ENCODE measurements around the gene FLNB.

- TF ChIP-seq CTCF (IDR thresholded peaks at IDR 0.05; ENCODE audit: poor library complexity, severe bottlenecking): no peak
- TF ChIP-seq TAF1 (IDR thresholded peaks at IDR 0.05; ENCODE audit: low read depth): no peak
- no peak for TF ChIP-seq REST (IDR thresholded peaks at IDR 0.05; ENCODE audit: borderline replicate concordance)
Observed at GRCh38 chr3:58183891-58184290, 175.7 kb downstream of the FLNB start.
